IPS DF 19.7 (cell line): ENCODE results near the gene SUN5.

ENCODE experiments used
- DNase-seq: peaks from one replicate; pipeline ENCODE4 v3.0.0-alpha.2; 2013; ENCODE audit warnings: low read depth, low spot score

SUN5 gene

GRCh38 chr20:33026779-33027759, 22.8 kb upstream of the SUN5 start:
- no peak for DNase-seq

GRCh38 chr20:33026072-33026778, 22.0 kb upstream of the SUN5 start:
- DNase-seq: no peak

- no peak for DNase-seq
Observed at GRCh38 chr20:33025318-33025876, 21.2 kb upstream of the SUN5 start.

GRCh38 chr20:33024609-33025317, 20.5 kb upstream of the SUN5 start:
- DNase-seq: no peak

- no peak for DNase-seq
Observed at GRCh38 chr20:33024243-33024560, 20.0 kb upstream of the SUN5 start.

GRCh38 chr20:33023439-33024242, 19.4 kb upstream of the SUN5 start:
- no peak for DNase-seq

- no peak for DNase-seq
Observed at GRCh38 chr20:33022694-33023438, 18.6 kb upstream of the SUN5 start.

GRCh38 chr20:33022289-33022688, 18.1 kb upstream of the SUN5 start:
- no peak for DNase-seq

GRCh38 chr20:33021879-33022278, 17.6 kb upstream of the SUN5 start:
- no peak for DNase-seq

GRCh38 chr20:33020278-33021161, 16.3 kb upstream of the SUN5 start:
- no peak for DNase-seq

- DNase-seq: no peak
Observed at GRCh38 chr20:33019465-33020277, 15.4 kb upstream of the SUN5 start.

- DNase-seq: no peak
Observed at GRCh38 chr20:33018169-33018931, 14.1 kb upstream of the SUN5 start.

GRCh38 chr20:33017542-33017941, 13.3 kb upstream of the SUN5 start:
- DNase-seq: no peak

GRCh38 chr20:33016581-33017109, 12.4 kb upstream of the SUN5 start:
- no peak for DNase-seq

- DNase-seq: no peak
Observed at GRCh38 chr20:33015700-33016580, 11.7 kb upstream of the SUN5 start.

GRCh38 chr20:33015114-33015484, 10.9 kb upstream of the SUN5 start:
- no peak for DNase-seq
